GM18867 (cell line): ENCODE data around the gene GRHL1.

Source experiments
- ATAC-seq: cut with Tn5 transposase; IDR thresholded peaks from one replicate; pipeline ENCODE4 v1.9.1; 2021; ENCODE audit warnings: mild to moderate bottlenecking, moderate library complexity; ENCODE audit not compliant: unreplicated experiment

Gene GRHL1

GRCh38 chr2:10036095-10036884 is 84.8 kb downstream of the GRHL1 start:
- peak; percentile 61 for ATAC-seq

- ATAC-seq: no peak
These were observed 86.6 kb downstream of the GRHL1 start for GRCh38 chr2:10038123-10038522.

GRCh38 chr2:10038716-10039115 is 87.2 kb downstream of the GRHL1 start:
- ATAC-seq: no peak

GRCh38 chr2:10039658-10040410 is 88.3 kb downstream of the GRHL1 start:
- no peak for ATAC-seq

DNA sequence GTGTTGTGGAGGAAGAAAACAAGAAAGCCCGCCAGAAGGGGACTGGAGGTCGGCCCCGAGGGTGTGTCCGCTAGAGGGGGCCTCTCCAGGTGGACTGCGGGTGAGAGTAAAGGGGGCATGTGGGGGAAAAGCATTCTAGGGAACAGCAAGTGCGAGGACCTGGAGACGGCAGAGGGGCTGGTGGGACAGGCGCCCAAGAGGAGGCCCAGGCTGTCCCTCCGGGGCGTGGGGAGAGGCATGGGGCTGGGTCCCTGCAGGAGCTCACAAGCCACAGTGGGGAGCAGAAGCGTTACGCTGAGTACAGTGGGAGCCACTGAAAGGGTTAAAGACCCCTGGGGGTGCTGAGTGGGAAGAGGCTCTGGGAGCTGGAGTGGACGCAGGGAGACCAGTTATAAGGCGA is 90.2 kb downstream of the GRHL1 start:
- no peak for ATAC-seq

GRCh38 chr2:10042301-10043161 is 91.0 kb downstream of the GRHL1 start:
- no peak for ATAC-seq

DNA sequence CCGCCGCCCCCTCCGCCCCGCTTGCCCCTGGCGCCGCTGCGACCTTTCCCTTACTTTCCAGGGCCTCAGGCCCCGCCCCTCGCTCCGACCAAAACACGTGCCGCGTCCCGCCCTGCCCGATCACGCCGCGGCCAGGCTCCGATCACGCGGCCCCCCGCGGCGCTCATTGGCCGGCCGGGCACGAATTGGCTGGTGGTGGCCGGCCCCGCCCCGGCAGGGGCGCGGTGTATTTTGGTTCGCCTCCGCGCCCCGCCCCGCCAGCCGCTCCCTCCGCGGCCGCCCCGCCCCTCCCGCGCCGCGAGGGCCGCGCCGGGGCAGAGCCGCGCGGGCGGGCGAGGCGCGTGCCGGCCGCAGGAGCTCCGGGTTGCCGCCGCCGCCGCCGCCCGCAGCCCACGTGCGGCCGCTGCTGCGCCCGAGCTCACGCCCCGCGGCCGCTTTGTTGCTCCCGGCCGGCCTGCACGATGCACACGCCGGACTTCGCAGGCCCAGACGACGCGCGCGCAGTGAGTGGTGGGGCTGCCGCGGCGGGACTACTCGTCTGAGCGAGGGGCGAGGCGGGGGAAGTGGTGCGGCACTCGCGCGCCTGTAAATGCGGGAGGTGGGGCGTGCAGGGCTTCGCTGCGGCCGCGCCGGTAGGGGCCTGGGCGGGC is 91.9 kb downstream of the GRHL1 start, which contains the start of gene KLF11:
KLF11 (plus strand) TSS at position 295 of the 650 bp plus-strand sequence; CDS start at position 462, 167 bp downstream.
- ATAC-seq: peak; percentile 75

DNA sequence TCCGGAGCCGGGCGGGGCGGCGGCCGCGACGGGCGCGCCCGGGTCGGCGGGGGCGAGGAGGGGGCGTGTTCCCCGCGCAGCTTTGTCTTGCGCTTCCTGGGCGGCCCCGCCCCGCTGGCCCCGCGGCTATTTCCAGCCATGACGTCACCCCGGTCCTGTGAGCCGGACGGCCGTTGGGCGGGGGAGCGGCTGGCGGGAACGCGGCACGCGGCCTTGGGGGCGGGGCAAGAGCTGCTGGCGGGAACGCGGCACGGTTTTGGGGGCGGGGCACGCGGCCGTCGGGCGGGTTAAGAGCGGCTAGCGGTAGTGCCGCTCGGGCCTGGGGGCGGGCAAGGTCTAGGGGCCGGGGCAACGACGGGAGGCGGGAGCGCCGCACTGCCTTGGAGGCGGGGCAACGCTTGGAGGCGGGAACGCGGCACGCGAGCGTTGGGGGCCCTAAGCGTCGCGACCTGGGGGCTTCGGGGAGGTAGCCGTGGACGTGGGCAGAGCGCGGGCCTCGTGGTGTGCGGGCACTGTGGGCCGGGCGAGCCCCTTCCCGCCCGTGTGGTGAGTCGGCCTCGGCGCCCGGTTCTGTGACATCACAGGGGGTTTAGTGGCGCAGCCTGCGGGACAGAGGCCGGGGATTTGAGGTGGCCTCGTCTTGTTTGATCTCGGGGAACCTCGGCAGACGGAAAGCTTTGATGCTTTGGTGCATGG is 92.6 kb downstream of the GRHL1 start:
- ATAC-seq: peak; percentile 52

DNA sequence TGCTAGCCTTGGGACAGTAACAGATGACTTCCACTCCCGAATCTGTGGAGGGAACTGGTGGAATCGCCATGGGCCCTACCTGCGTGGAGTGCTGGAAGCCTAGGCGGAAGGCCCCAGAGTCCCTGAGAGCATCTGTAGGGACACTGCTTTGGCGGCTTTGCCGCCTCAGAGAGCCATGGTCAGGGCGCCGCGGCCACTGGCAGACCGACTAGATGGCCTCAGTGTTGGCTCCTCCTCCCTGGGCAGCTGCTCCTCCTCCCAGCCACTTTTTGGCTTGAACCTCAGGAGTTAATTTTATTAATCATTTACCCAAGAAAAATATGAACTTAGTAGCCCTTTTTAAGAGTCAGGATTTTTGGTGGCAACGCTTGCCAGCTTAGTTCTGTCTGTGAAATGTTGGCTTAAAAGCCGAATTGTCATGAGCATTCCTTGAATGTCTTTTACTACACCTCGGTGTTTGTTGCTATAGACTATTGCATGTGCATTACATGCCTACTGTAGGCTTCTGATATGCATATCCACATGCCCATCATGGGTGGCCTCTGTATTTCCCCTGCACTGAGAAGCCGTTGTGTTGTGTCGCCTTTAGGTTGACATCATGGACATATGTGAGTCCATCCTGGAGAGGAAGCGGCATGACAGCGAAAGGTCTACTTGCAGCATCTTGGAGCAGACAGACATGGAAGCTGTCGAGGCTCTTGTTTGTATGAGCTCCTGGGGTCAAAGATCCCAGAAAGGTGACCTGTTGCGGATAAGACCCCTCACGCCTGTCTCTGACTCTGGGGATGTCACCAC is 94.3 kb downstream of the GRHL1 start:
- ATAC-seq: no peak

DNA sequence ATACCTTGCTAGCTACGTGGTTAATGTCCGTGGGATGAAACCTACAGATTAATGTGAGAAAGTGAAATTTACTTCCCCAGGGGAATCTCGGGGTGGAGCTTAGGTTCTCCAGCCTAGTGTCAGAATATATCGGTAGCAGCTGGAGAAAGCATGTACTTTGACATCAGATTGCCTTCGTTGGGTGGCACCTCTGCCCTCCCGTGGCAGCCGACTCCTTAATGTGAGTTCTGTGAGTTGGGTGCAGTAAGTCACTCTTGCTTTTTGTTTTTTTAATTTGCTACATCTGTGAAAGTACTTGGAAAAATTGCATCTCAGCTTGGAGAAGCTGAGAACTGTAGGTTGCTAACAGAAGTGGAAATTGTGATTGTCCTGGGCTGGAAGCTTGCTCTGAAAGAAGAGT is 95.4 kb downstream of the GRHL1 start:
- ATAC-seq: no peak

DNA sequence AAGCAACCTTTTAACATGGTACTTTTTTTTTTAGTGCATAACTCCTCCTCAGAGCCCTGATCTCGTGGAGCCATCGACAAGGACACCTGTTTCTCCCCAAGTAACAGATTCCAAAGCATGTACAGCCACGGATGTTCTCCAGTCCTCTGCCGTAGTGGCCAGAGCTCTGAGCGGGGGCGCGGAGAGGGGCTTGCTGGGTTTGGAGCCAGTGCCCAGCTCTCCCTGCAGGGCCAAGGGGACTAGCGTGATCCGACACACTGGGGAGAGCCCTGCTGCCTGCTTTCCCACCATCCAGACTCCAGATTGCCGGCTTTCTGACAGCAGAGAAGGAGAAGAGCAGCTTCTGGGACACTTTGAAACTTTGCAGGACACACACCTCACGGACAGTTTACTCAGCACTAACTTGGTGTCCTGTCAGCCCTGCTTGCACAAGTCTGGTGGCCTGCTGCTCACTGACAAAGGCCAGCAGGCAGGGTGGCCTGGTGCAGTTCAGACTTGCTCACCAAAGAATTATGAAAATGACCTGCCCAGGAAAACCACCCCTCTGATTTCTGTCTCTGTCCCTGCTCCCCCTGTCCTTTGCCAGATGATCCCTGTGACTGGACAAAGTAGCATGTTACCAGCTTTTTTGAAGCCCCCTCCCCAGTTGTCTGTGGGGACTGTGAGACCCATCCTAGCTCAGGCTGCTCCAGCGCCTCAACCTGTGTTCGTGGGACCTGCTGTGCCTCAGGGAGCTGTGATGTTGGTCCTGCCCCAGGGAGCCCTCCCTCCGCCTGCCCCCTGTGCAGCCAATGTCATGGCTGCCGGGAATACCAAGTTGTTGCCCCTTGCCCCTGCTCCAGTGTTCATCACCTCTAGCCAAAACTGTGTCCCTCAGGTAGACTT is 96.4 kb downstream of the GRHL1 start:
- no peak for ATAC-seq

DNA sequence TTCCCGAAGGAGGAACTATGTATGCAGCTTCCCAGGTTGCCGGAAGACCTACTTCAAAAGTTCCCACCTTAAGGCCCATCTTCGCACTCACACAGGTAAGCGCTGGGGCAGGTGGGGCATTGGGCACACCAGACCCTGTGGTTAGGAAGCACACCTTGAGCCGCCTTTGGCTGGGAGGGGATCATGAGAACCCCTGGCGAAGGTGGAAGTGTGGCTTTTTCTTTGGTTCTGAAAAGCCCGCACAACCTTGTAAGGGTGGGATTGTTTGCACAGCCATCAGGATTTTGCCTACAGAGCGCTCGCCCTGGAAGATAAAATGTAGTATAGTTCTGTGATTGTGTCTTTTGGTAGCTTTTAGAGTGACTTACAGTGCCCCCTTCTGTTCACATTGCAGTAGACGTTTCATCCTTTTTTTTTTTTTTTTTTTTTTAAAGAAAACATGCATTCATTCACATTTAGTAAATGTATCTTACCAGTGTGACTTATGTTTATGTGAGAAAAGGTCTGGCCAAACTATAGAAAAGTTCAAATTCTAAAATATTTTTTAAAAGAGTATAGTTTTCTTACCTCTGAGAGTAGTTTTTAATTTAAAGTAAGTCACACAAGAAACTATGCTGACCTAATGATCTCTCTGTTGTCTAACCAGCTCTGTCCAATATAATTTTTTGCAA is 97.1 kb downstream of the GRHL1 start:
- ATAC-seq: no peak
